ENCODE data around the gene FAR2. TPM values are rescaled to one million over a fixed set of nuclear protein-coding genes. Genes with fewer than 3 reads are reported as not detected.

FAR2 gene
- total RNA-seq, 3 donors from 2014 or later = 8.2 to 18.2 (median 9.8) TPM

GRCh38 chr12:29187756-29188155 lies 38.7 kb downstream of the FAR2 start:
- Histone ChIP-seq H3K4me1 (no peaks in the 10 kb centered on the region), H3K27ac (no peak overlapping the region), H3K9me3 (no peaks in the 10 kb centered on the region), H3K27me3 (no peaks in the 10 kb centered on the region), H3K4me3 (no peak overlapping the region), H3K36me3 (no peaks in the 10 kb centered on the region)
- DNase-seq (ENCODE audit: low spot score in 2 of 2) = no peak
- TF ChIP-seq POLR2A (IDR thresholded peaks at IDR 0.05) (no peak), CTCF (IDR thresholded peaks at IDR 0.05) (no peak), POLR2AphosphoS5 (IDR thresholded peaks at IDR 0.05) (no peak)
- intact Hi-C loops (cut with DNase I; ENCODE audit: low total_unique reads) = no loop called here

- Histone ChIP-seq H3K9me3 (no peaks in the 10 kb centered on the region), H3K4me3 (no peak overlapping the region), H3K4me1 (no peaks in the 10 kb centered on the region), H3K36me3 (no peaks in the 10 kb centered on the region), H3K27me3 (no peaks in the 10 kb centered on the region), H3K27ac (no peak overlapping the region)
- DNase-seq (ENCODE audit: low spot score in 2 of 2) = no peak
- intact Hi-C loops (cut with DNase I; ENCODE audit: low total_unique reads) = no loop called here
- TF ChIP-seq POLR2AphosphoS5 (IDR thresholded peaks at IDR 0.05) = no peak
- no peak for TF ChIP-seq POLR2A (IDR thresholded peaks at IDR 0.05)
- TF ChIP-seq CTCF (IDR thresholded peaks at IDR 0.05) = no peak
Observed at GRCh38 chr12:29191267-29191850, 42.3 kb downstream of the FAR2 start.

GRCh38 chr12:29198901-29199300 lies 49.8 kb downstream of the FAR2 start:
- no peak for DNase-seq (ENCODE audit: low spot score in 2 of 2)
- intact Hi-C loops (cut with DNase I; ENCODE audit: low total_unique reads) = no loop called here
- Histone ChIP-seq H3K4me1 (no peaks in the 10 kb centered on the region), H3K27me3 (no peaks in the 10 kb centered on the region), H3K4me3 (no peak overlapping the region), H3K9me3 (no peaks in the 10 kb centered on the region), H3K27ac (no peak overlapping the region), H3K36me3 (no peaks in the 10 kb centered on the region)
- no peak for TF ChIP-seq POLR2A (IDR thresholded peaks at IDR 0.05)
- TF ChIP-seq POLR2AphosphoS5 (IDR thresholded peaks at IDR 0.05) = no peak
- TF ChIP-seq CTCF (IDR thresholded peaks at IDR 0.05) = no peak

GRCh38 chr12:29200586-29200985 lies 51.5 kb downstream of the FAR2 start:
- Histone ChIP-seq H3K27me3 (no peaks in the 10 kb centered on the region), H3K9me3 (no peaks in the 10 kb centered on the region), H3K36me3 (no peaks in the 10 kb centered on the region), H3K4me1 (no peaks in the 10 kb centered on the region), H3K4me3 (no peak overlapping the region), H3K27ac (no peak overlapping the region)
- intact Hi-C loops (cut with DNase I; ENCODE audit: low total_unique reads) = no loop called here
- no peak for TF ChIP-seq POLR2A (IDR thresholded peaks at IDR 0.05)
- no peak for DNase-seq (ENCODE audit: low spot score in 2 of 2)

GRCh38 chr12:29201296-29201695 lies 52.2 kb downstream of the FAR2 start:
- no peak for TF ChIP-seq CTCF (IDR thresholded peaks at IDR 0.05)
- H3K27ac ChIP-seq = no peak overlapping the region
- intact Hi-C loops (cut with DNase I; ENCODE audit: low total_unique reads) = no loop called here
- H3K36me3 ChIP-seq = no peaks in the 10 kb centered on the region
- DNase-seq (ENCODE audit: low spot score in 2 of 2) = no peak
- H3K4me3 ChIP-seq = no peak overlapping the region
- H3K27me3 ChIP-seq = no peaks in the 10 kb centered on the region
- H3K4me1 ChIP-seq = no peaks in the 10 kb centered on the region
- no peaks in the 10 kb centered on the region for H3K9me3 ChIP-seq

GRCh38 chr12:29201746-29202145 lies 52.7 kb downstream of the FAR2 start:
- TF ChIP-seq POLR2A (IDR thresholded peaks at IDR 0.05) (no peak), CTCF (IDR thresholded peaks at IDR 0.05) (no peak), POLR2AphosphoS5 (IDR thresholded peaks at IDR 0.05) (no peak)
- H3K4me1 ChIP-seq = no peaks in the 10 kb centered on the region
- no peaks in the 10 kb centered on the region for H3K9me3 ChIP-seq
- no peaks in the 10 kb centered on the region for H3K36me3 ChIP-seq
- H3K4me3 ChIP-seq = no peak overlapping the region
- intact Hi-C loops (cut with DNase I; ENCODE audit: low total_unique reads) = no loop called here
- no peaks in the 10 kb centered on the region for H3K27me3 ChIP-seq
- H3K27ac ChIP-seq = no peak overlapping the region
- DNase-seq (ENCODE audit: low spot score in 2 of 2) = no peak
